ENCODE data around the gene USP34. TPM values are rescaled to one million over a fixed set of nuclear protein-coding genes. Genes with fewer than 3 reads are reported as not detected.
"Not testable (repeated sequence)": the region's sequence is repeated elsewhere in the genome, so short reads cannot be mapped to it uniquely, and the experiment has no call there.

USP34 gene
- total RNA-seq, 1 experiment from 2014 or later, result 101 TPM

DNA sequence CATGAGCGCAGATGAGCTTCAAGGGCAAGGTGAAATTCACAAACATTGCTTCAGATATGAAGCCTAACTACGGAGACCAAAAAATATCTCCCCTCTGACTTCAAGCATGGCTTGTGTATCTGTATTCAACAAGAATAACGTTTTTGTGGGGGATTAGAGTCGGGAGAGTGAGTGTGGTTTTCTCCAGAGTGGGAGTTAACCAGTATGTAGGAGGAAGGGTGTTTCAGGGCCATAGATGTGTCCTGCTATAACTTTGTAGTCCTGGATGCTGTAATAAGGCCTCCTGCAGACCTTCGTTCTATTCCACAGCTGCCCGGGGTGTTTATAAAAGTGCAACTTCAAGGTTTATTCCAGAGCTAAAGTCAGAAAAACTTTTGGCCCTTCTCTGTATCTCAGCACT is 321.8 kb downstream of the USP34 start:
- Mint-ChIP-seq H3K27me3 (ENCODE audit: insufficient read depth, unreplicated experiment) (no peaks in the 10 kb centered on the region), H3K36me3 (ENCODE audit: insufficient read depth, unreplicated experiment) (peaks cover 37% of the 10 kb centered on the region), H3K4me3 (ENCODE audit: unreplicated experiment) (no peak overlapping the region), H3K4me1 (ENCODE audit: insufficient read depth, unreplicated experiment) (no peaks in the 10 kb centered on the region), H3K27ac (ENCODE audit: low read depth, unreplicated experiment) (no peak overlapping the region), H3K9me3 (ENCODE audit: unreplicated experiment) (no peaks in the 10 kb centered on the region)
- ChIA-PET CTCF (no interaction called here), POLR2A (no interaction called here)
- no peak for DNase-seq (ENCODE audit: unreplicated experiment)
- intact Hi-C loops (cut with micrococcal nuclease), result no loop called here
- BruUV-seq (replicated peaks), result no TSS peak
- TF ChIP-seq, protein P1, sequence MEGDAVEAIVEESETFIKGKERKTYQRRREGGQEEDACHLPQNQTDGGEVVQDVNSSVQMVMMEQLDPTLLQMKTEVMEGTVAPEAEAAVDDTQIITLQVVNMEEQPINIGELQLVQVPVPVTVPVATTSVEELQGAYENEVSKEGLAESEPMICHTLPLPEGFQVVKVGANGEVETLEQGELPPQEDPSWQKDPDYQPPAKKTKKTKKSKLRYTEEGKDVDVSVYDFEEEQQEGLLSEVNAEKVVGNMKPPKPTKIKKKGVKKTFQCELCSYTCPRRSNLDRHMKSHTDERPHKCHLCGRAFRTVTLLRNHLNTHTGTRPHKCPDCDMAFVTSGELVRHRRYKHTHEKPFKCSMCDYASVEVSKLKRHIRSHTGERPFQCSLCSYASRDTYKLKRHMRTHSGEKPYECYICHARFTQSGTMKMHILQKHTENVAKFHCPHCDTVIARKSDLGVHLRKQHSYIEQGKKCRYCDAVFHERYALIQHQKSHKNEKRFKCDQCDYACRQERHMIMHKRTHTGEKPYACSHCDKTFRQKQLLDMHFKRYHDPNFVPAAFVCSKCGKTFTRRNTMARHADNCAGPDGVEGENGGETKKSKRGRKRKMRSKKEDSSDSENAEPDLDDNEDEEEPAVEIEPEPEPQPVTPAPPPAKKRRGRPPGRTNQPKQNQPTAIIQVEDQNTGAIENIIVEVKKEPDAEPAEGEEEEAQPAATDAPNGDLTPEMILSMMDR (IDR thresholded peaks at IDR 0.05; ENCODE audit: unreplicated experiment), result no peak

DNA sequence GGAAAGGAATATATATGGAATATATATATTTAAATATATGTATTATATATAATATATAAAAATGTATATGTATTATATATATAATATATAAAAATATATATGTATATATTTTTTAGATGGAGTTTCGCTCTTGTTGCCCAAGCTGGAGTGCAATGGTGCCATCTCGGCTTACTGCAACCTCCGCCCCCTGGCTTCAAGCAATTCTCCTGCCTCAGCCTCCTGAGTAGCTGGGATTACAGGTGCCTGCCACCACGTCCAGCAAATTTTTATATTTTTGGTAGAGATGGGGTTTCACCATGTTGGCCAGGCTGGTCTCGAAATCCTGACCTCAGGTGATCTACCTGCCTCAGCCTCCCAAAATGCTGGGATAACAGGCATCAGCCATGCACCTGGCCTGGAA is 322.8 kb downstream of the USP34 start:
- peaks cover 32% of the 10 kb centered on the region for H3K36me3 Mint-ChIP-seq (ENCODE audit: insufficient read depth, unreplicated experiment)
- H3K27me3 Mint-ChIP-seq (ENCODE audit: insufficient read depth, unreplicated experiment); BruUV-seq (replicated peaks); H3K4me1 Mint-ChIP-seq (ENCODE audit: insufficient read depth, unreplicated experiment); H3K9me3 Mint-ChIP-seq (ENCODE audit: unreplicated experiment); intact Hi-C loops (cut with micrococcal nuclease); H3K4me3 Mint-ChIP-seq (ENCODE audit: unreplicated experiment); CTCF ChIA-PET; H3K27ac Mint-ChIP-seq (ENCODE audit: low read depth, unreplicated experiment); DNase-seq (ENCODE audit: unreplicated experiment): not testable (repeated sequence)
- POLR2A ChIA-PET, result interaction anchor here (4.5 kb wide), 1 partner anchor 28 kb away, joined by 56 read pairs; no protein-coding TSS in a partner anchor

DNA sequence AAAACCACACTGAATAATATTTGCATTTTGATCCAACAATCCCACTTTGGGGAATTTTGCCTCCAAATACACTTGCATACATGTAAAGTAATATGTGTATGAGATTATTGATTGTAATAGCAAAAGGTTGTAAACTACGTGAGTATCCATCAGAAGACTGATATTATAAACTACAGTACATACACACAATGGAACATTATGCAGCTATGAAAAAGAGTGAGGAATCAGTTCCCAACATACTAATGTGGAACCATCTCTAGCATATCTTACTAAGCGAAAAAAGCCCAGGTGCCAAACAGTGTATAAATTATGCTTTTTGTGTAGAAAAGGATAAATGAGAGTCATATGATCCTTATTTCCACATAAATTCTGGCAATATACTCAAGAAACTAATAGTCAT is 324.9 kb downstream of the USP34 start:
- Mint-ChIP-seq H3K4me3 (ENCODE audit: unreplicated experiment) (peak overlapping the region; percentile 78), H3K27ac (ENCODE audit: low read depth, unreplicated experiment) (peak overlapping the region; percentile 84), H3K4me1 (ENCODE audit: insufficient read depth, unreplicated experiment) (no peaks in the 10 kb centered on the region), H3K36me3 (ENCODE audit: insufficient read depth, unreplicated experiment) (peaks cover 30% of the 10 kb centered on the region), H3K27me3 (ENCODE audit: insufficient read depth, unreplicated experiment) (no peaks in the 10 kb centered on the region), H3K9me3 (ENCODE audit: unreplicated experiment) (no peaks in the 10 kb centered on the region)
- DNase-seq (ENCODE audit: unreplicated experiment), result no peak
- no TSS peak for BruUV-seq (replicated peaks)
- POLR2A ChIA-PET, result interaction anchor here (0.7 to 4.5 kb wide), 4 partner anchors 30 to 392 kb away, joined by 3 to 56 read pairs (median 9); partner anchors contain the start of genes SANBR and XPO1
- intact Hi-C loops (cut with micrococcal nuclease), result no loop called here
- CTCF ChIA-PET, result no interaction called here
- TF ChIP-seq, protein P1 (IDR thresholded peaks at IDR 0.05; ENCODE audit: unreplicated experiment), result no peak

DNA sequence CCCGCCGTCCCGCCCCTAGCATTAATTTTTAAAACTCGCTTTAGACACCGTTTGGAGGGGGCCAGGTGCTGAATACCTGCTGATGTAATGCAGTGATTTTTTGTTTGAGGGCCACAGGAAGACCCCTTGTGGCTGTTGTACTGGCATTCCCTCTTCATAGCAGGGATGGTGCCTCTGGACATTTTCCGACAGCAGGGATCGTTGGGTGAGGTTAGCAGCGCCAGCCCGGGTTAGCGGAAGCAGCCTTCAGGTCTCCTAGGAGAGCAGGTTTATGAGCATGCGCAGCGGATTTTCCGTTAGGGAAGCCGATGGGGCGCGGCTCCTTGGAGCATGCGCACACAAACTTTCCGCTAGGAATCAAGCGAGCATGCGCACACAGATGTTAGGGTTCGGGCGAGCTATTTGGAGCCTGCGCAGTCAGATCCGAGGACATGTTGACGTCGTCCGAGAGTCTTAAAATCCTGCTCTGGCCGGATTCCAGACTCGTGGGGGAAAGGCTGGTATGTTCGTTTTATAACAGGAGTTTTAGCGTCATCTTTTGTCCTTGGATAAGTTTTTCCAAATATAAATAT is 326.1 kb downstream of the USP34 start:
- TF ChIP-seq, protein P1 (IDR thresholded peaks at IDR 0.05; ENCODE audit: unreplicated experiment), result no peak
- Mint-ChIP-seq H3K27me3 (ENCODE audit: insufficient read depth, unreplicated experiment) (no peaks in the 10 kb centered on the region), H3K36me3 (ENCODE audit: insufficient read depth, unreplicated experiment) (peaks cover 30% of the 10 kb centered on the region), H3K4me1 (ENCODE audit: insufficient read depth, unreplicated experiment) (no peaks in the 10 kb centered on the region), H3K9me3 (ENCODE audit: unreplicated experiment) (no peaks in the 10 kb centered on the region), H3K4me3 (ENCODE audit: unreplicated experiment) (peak overlapping the region; percentile 78), H3K27ac (ENCODE audit: low read depth, unreplicated experiment) (peak overlapping the region; percentile 84)
- intact Hi-C loops (cut with micrococcal nuclease), result no loop called here
- DNase-seq (ENCODE audit: unreplicated experiment), result peak; percentile 98
- ChIA-PET POLR2A (interaction anchor here (0.6 to 4.5 kb wide), 21 partner anchors 9 to 630 kb away, joined by 3 to 56 read pairs (median 3); partner anchors contain the start of genes C2orf74, PAPOLG, PEX13 and PUS10), CTCF (interaction anchor here (1.0 kb wide), 1 partner anchor 34 kb away, joined by 3 read pairs; no protein-coding TSS in a partner anchor)
- TSS peak; percentile 39 for BruUV-seq (replicated peaks)

All from MCF 10A (cell line).